K562 treated with DMSO at 1 percent for 4 hours (cell line): ENCODE data around the gene WSB2. TPM values are rescaled to one million over a fixed set of nuclear protein-coding genes. Genes with fewer than 3 reads are reported as not detected.

Source experiments
- total RNA-seq: library from RNA; unstranded; fragments of 300-600 nt; gene quantifications from 2 replicates; pipeline ENCODE4 v1.2.3, GENCODE V29; 2022; ENCODE audit not compliant: insufficient read depth

Gene WSB2
- 48.1 and 51.2 TPM in 2 replicates for total RNA-seq

DNA sequence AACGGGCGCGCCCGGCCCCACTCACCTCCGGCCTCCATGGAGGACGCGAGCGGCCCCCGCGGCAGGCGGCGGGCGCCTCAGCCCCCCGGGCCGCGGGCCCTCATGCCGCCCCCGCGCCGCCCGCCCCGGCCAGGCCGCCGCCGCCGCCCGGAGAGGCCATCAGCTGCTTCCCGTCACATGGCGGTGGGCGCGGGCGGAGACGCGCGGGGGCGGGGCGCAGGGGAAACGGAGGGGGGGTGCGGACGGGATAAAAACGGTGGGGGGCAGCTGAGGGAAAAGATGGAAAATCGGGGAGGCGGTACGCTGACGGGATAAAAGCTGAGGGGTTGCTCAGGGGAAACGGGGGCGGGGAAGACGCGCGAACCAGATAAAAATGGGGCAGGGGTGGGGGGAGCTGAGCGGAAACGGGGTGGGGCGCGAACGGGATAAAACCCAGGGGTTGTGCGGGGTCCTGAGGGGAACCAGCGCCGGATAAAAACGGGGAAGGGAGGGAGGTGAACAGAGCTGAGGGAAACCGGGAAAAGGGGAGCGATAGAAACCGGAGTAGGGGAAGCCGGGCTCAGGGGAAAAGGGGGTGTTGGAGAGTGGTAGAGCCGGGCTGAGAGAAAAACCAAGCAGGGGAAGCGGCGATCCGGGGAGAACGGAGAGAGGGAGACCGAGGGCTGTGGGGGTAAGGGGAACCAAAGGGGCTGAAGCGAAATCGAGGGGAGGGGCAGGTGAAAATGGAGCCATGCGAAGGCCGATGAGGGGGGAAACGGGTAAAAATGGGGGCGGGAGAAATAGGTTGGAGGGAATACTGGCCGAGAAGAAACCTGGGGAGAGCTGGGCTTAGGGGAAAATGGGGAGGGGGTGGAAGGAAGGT, at the start of gene WSB2:
WSB2 (minus strand) TSS at position 169 of the 862 bp plus-strand sequence; CDS start at position 38, 131 bp downstream.

GRCh38 chr12:118103601-118104382, 42.8 kb upstream of the WSB2 start, which contains the start of gene VSIG10:
VSIG10 (minus strand) TSS chr12:118104011; CDS start chr12:118103671, 340 bp downstream.

GRCh38 chr12:118016424-118017264, 44.3 kb downstream of the WSB2 start, which contains the start of gene RFC5:
RFC5 (plus strand) TSS chr12:118016703; CDS start chr12:118016828, 125 bp downstream.

Other genes with a start within 250 kb of the WSB2 start
- not detected in 2 replicates for gene KSR2, start 92.2 kb downstream of the WSB2 start, total RNA-seq
- gene RFC5, start 44.5 kb downstream of the WSB2 start, total RNA-seq: 40.6 and 43.1 TPM in 2 replicates
- gene VSIG10, start 42.8 kb upstream of the WSB2 start, total RNA-seq: 0.69 and 1.7 TPM in 2 replicates
- 64.6 and 78.6 TPM in 2 replicates for gene PEBP1, start 74.9 kb upstream of the WSB2 start, total RNA-seq